Hematopoietic multipotent progenitor cell treated with erythropoietin and hydrocortisone succinate and interleukin-3 and kit ligand, for 6 days (in vitro differentiated cells): ENCODE data around the gene ZNF133.

Experiments
- DNase-seq: peaks from one replicate; pipeline ENCODE4 v3.0.0-alpha.2; 2015

The ZNF133 gene

GRCh38 chr20:18364768-18365167 lies 76.4 kb downstream of the ZNF133 start:
- no peak for DNase-seq
